HEK293 (cell line): ENCODE measurements around the gene ELOVL3.
A peak's percentile ranks its signal among the peaks of the same experiment; 100 is the strongest.

Source experiments
- FEZF1 ChIP-seq: fragments of 450-650 bp; formaldehyde crosslinking; IDR thresholded peaks from 2 replicates; pipeline ENCODE4 v1.5.1; 2016; ENCODE audit warnings: missing biosample characterization, missing genetic modification characterization
- HOXD13 ChIP-seq: sonication (generic); formaldehyde crosslinking; IDR thresholded peaks from 2 replicates; pipeline ENCODE4 v1.8.0; 2022; ENCODE audit warnings: missing genetic modification reagents, borderline replicate concordance
- KLF16 ChIP-seq: fragments of 450-650 bp; formaldehyde crosslinking; IDR thresholded peaks from 2 replicates; pipeline ENCODE4 v1.5.1; 2017; ENCODE audit warnings: missing biosample characterization, missing genetic modification characterization
- OSR2 ChIP-seq: fragments of 450-650 bp; formaldehyde crosslinking; IDR thresholded peaks from 2 replicates; pipeline ENCODE4 v1.5.1; 2016; ENCODE audit warnings: missing biosample characterization, missing genetic modification characterization
- SP2 ChIP-seq: fragments of 450-650 bp; formaldehyde crosslinking; IDR thresholded peaks from 2 replicates; pipeline ENCODE4 v1.5.1; 2016; ENCODE audit warnings: missing biosample characterization, missing genetic modification characterization
- ZBTB21 ChIP-seq: fragments of 450-650 bp; formaldehyde crosslinking; IDR thresholded peaks from 2 replicates; pipeline ENCODE4 v1.5.1; 2017; ENCODE audit warnings: missing biosample characterization, missing genetic modification characterization
- ZBTB7A ChIP-seq: fragments of 450-650 bp; formaldehyde crosslinking; IDR thresholded peaks from 2 replicates; pipeline ENCODE4 v1.5.1; 2016; ENCODE audit warnings: low read depth, missing biosample characterization, missing genetic modification characterization
- ZFP69B ChIP-seq: fragments of 450-650 bp; formaldehyde crosslinking; IDR thresholded peaks from 2 replicates; pipeline ENCODE4 v1.5.1; 2016; ENCODE audit warnings: missing biosample characterization, missing genetic modification characterization
- ZNF10 ChIP-seq: fragments of 450-650 bp; formaldehyde crosslinking; IDR thresholded peaks from 2 replicates; pipeline ENCODE4 v1.5.1; 2017; ENCODE audit warnings: missing biosample characterization, missing genetic modification characterization
- ZNF112 ChIP-seq: fragments of 450-650 bp; formaldehyde crosslinking; IDR thresholded peaks from 2 replicates; pipeline ENCODE4 v1.5.0; 2017; ENCODE audit warnings: missing biosample characterization, missing genetic modification characterization
- ZNF175 ChIP-seq: fragments of 450-650 bp; formaldehyde crosslinking; IDR thresholded peaks from 2 replicates; pipeline ENCODE4 v1.5.1; 2016; ENCODE audit warnings: missing biosample characterization, missing genetic modification characterization
- ZNF2 ChIP-seq: fragments of 450-650 bp; formaldehyde crosslinking; IDR thresholded peaks from 2 replicates; pipeline ENCODE4 v1.5.1; 2016; ENCODE audit warnings: missing biosample characterization, missing genetic modification characterization
- ZNF223 ChIP-seq: fragments of 450-650 bp; formaldehyde crosslinking; IDR thresholded peaks from 2 replicates; pipeline ENCODE4 v1.5.1; 2016; ENCODE audit warnings: missing biosample characterization, missing genetic modification characterization
- ZNF311 ChIP-seq: fragments of 450-650 bp; formaldehyde crosslinking; IDR thresholded peaks from 2 replicates; pipeline ENCODE4 v1.5.1; 2017; ENCODE audit warnings: missing biosample characterization, missing genetic modification characterization, borderline replicate concordance
- ZNF324 ChIP-seq: fragments of 450-650 bp; formaldehyde crosslinking; IDR thresholded peaks from 2 replicates; pipeline ENCODE4 v1.5.1; 2016; ENCODE audit warnings: missing biosample characterization, missing genetic modification characterization
- ZNF354C ChIP-seq: fragments of 450-650 bp; formaldehyde crosslinking; IDR thresholded peaks from 2 replicates; pipeline ENCODE4 v1.5.1; 2016; ENCODE audit warnings: missing biosample characterization, missing genetic modification characterization, low read depth, borderline replicate concordance
- ZNF37A ChIP-seq: fragments of 450-650 bp; IDR thresholded peaks from 2 replicates; pipeline ENCODE4 v1.5.1; 2018; ENCODE audit warnings: missing biosample characterization, missing genetic modification characterization
- ZNF423 ChIP-seq: fragments of 450-650 bp; formaldehyde crosslinking; IDR thresholded peaks from 2 replicates; pipeline ENCODE4 v1.5.1; 2016; ENCODE audit warnings: missing biosample characterization, missing genetic modification characterization
- ZNF433 ChIP-seq: fragments of 450-650 bp; formaldehyde crosslinking; IDR thresholded peaks from 2 replicates; pipeline ENCODE4 v1.5.1; 2016; ENCODE audit warnings: missing biosample characterization, missing genetic modification characterization, low read depth
- ZNF473 ChIP-seq: fragments of 450-650 bp; formaldehyde crosslinking; IDR thresholded peaks from 2 replicates; pipeline ENCODE4 v1.5.1; 2017; ENCODE audit warnings: missing biosample characterization, missing genetic modification characterization
- ZNF521 ChIP-seq: fragments of 450-650 bp; formaldehyde crosslinking; IDR thresholded peaks from 2 replicates; pipeline ENCODE4 v1.5.1; 2017; ENCODE audit warnings: missing biosample characterization, mild to moderate bottlenecking, missing genetic modification characterization
- ZNF549 ChIP-seq: fragments of 450-650 bp; IDR thresholded peaks from 2 replicates; pipeline ENCODE4 v1.5.1; 2018; ENCODE audit warnings: missing biosample characterization, missing genetic modification characterization, mild to moderate bottlenecking, inconsistent platforms, moderate library complexity
- ZNF555 ChIP-seq: fragments of 450-650 bp; formaldehyde crosslinking; conservative IDR thresholded peaks from 2 replicates; pipeline ENCODE4 v1.5.1; 2017; ENCODE audit warnings: missing biosample characterization, mild to moderate bottlenecking, missing genetic modification characterization, inconsistent platforms
- ZNF558 ChIP-seq: fragments of 450-650 bp; formaldehyde crosslinking; IDR thresholded peaks from 2 replicates; pipeline ENCODE4 v1.5.1; 2016; ENCODE audit warnings: missing biosample characterization, missing genetic modification characterization
- ZNF623 ChIP-seq: fragments of 450-650 bp; formaldehyde crosslinking; IDR thresholded peaks from 2 replicates; pipeline ENCODE4 v1.5.1; 2016; ENCODE audit warnings: missing biosample characterization, missing genetic modification characterization
- ZNF654 ChIP-seq: fragments of 450-650 bp; formaldehyde crosslinking; IDR thresholded peaks from 2 replicates; pipeline ENCODE4 v1.5.1; 2016; ENCODE audit warnings: low read depth, missing biosample characterization, missing genetic modification characterization
- ZNF660 ChIP-seq: fragments of 450-650 bp; IDR thresholded peaks from 2 replicates; pipeline ENCODE4 v1.5.1; 2018; ENCODE audit warnings: missing biosample characterization, mild to moderate bottlenecking, missing genetic modification characterization
- ZNF677 ChIP-seq: fragments of 450-650 bp; IDR thresholded peaks from 2 replicates; pipeline ENCODE4 v1.5.0; 2018; ENCODE audit warnings: missing biosample characterization, mild to moderate bottlenecking, missing genetic modification characterization, moderate library complexity
- ZNF777 ChIP-seq: fragments of 450-650 bp; formaldehyde crosslinking; IDR thresholded peaks from 2 replicates; pipeline ENCODE4 v1.5.1; 2017; ENCODE audit warnings: missing biosample characterization, missing genetic modification characterization, borderline replicate concordance
- ZNF792 ChIP-seq: fragments of 450-650 bp; formaldehyde crosslinking; IDR thresholded peaks from 2 replicates; pipeline ENCODE4 v1.5.1; 2016; ENCODE audit warnings: missing biosample characterization, missing genetic modification characterization
- ZSCAN30 ChIP-seq: fragments of 450-650 bp; IDR thresholded peaks from 2 replicates; pipeline ENCODE4 v1.5.1; 2018; ENCODE audit warnings: missing biosample characterization, mild to moderate bottlenecking, missing genetic modification characterization, moderate library complexity
- TF ChIP-seq, protein P1 (sequence below): fragments of 450-650 bp; formaldehyde crosslinking; IDR thresholded peaks from 2 replicates; pipeline ENCODE4 v1.5.0; 2017; ENCODE audit warnings: missing biosample characterization, missing genetic modification characterization, borderline replicate concordance
- TF ChIP-seq, protein P2 (sequence below): fragments of 450-650 bp; formaldehyde crosslinking; IDR thresholded peaks from 2 replicates; pipeline ENCODE4 v1.5.1; 2016; ENCODE audit warnings: missing biosample characterization, missing genetic modification characterization
- TF ChIP-seq, protein P3 (sequence below): fragments of 450-650 bp; formaldehyde crosslinking; IDR thresholded peaks from 2 replicates; pipeline ENCODE4; 2016; ENCODE audit warnings: missing biosample characterization, missing genetic modification characterization
- TF ChIP-seq, protein P4 (sequence below): fragments of 450-650 bp; formaldehyde crosslinking; IDR thresholded peaks from 2 replicates; pipeline ENCODE4 v1.5.1; 2016; ENCODE audit warnings: missing biosample characterization, missing genetic modification characterization

Gene ELOVL3

DNA sequence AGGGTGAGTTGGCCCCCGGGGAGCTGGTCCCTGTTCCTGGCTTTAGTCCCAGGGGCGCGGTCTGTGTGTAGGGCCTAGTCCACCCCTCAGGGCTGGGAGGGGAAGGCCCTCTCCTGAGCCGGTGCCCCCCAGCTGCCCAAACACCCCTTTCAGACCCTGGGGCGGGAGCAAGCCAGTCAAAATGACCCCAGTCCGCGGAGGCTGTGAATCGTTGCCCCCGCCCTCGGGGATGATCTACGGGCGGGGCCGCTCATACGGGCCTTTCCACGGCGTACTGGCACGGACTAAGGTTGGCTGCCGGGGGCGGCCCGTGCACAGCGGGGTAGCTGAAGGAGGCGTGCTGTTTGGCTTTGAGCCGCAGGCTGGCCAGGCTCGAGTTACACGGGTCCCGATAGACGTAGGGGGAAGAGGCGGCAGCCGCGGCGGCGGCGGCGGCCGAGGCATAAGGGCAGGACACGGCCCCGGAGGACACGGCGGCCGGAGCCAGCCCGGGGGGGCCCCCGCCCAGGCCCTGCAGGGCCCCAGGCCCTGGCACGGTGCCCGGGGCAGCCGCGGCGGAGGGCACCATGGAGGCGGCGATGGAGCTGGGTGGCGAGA lies 4.3 kb downstream of the ELOVL3 start (continued):
- no peak for TF ChIP-seq ZNF473 (tag by site-specific recombination)
- TF ChIP-seq ZNF777 (tag by site-specific recombination), result peak; percentile 81
- TF ChIP-seq ZNF324, result no peak; the same call in 1 of the 2 replicates
- no peak for TF ChIP-seq ZNF623 (tag by site-specific recombination)
- no peak for TF ChIP-seq HOXD13 (CRISPR knock-in tag)
- TF ChIP-seq ZSCAN30 (tag by site-specific recombination), result no peak; the same call in 1 of the 2 replicates
- TF ChIP-seq, protein P1, sequence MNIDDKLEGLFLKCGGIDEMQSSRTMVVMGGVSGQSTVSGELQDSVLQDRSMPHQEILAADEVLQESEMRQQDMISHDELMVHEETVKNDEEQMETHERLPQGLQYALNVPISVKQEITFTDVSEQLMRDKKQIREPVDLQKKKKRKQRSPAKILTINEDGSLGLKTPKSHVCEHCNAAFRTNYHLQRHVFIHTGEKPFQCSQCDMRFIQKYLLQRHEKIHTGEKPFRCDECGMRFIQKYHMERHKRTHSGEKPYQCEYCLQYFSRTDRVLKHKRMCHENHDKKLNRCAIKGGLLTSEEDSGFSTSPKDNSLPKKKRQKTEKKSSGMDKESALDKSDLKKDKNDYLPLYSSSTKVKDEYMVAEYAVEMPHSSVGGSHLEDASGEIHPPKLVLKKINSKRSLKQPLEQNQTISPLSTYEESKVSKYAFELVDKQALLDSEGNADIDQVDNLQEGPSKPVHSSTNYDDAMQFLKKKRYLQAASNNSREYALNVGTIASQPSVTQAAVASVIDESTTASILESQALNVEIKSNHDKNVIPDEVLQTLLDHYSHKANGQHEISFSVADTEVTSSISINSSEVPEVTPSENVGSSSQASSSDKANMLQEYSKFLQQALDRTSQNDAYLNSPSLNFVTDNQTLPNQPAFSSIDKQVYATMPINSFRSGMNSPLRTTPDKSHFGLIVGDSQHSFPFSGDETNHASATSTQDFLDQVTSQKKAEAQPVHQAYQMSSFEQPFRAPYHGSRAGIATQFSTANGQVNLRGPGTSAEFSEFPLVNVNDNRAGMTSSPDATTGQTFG (tag by site-specific recombination), result no peak
- no peak for TF ChIP-seq ZNF10 (tag by site-specific recombination)
- TF ChIP-seq, protein P2, sequence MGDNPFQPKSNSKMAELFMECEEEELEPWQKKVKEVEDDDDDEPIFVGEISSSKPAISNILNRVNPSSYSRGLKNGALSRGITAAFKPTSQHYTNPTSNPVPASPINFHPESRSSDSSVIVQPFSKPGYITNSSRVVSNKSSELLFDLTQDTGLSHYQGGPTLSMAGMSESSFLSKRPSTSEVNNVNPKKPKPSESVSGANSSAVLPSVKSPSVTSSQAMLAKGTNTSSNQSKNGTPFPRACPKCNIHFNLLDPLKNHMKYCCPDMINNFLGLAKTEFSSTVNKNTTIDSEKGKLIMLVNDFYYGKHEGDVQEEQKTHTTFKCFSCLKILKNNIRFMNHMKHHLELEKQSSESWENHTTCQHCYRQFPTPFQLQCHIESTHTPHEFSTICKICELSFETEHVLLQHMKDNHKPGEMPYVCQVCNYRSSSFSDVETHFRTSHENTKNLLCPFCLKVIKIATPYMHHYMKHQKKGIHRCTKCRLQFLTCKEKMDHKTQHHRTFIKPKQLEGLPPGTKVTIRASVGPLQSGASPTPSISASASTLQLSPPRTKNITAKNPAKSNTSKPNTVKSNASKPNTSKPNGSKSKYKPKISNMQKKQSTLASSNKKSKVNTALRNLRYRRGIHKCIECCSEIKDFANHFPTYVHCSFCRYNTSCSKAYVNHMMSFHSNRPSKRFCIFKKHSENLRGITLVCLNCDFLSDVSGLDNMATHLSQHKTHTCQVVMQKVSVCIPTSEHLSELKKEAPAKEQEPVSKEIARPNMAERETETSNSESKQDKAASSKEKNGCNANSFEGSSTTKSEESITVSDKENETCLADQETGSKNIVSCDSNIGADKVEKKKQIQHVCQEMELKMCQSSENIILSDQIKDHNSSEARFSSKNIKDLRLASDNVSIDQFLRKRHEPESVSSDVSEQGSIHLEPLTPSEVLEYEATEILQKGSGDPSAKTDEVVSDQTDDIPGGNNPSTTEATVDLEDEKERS, result no peak
- no peak for TF ChIP-seq ZNF175 (tag by site-specific recombination)
- peak; percentile 75 for TF ChIP-seq SP2
- no peak for TF ChIP-seq ZNF558 (tag by site-specific recombination)
- TF ChIP-seq ZNF555 (tag by site-specific recombination), result no peak
- no peak for TF ChIP-seq ZNF311 (tag by site-specific recombination)
- TF ChIP-seq ZNF549 (tag by site-specific recombination), result no peak
- TF ChIP-seq ZNF654, result no peak
- TF ChIP-seq, protein P3, sequence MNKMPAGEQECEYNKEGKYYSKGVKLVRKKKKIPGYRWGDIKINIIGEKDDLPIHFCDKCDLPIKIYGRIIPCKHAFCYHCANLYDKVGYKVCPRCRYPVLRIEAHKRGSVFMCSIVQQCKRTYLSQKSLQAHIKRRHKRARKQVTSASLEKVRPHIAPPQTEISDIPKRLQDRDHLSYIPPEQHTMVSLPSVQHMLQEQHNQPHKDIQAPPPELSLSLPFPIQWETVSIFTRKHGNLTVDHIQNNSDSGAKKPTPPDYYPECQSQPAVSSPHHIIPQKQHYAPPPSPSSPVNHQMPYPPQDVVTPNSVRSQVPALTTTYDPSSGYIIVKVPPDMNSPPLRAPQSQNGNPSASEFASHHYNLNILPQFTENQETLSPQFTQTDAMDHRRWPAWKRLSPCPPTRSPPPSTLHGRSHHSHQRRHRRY (tag by site-specific recombination), result no peak
- peak; percentile 18; the same call in 1 of the 2 replicates for TF ChIP-seq KLF16 (tag by site-specific recombination)
- TF ChIP-seq ZNF660 (tag by site-specific recombination), result peak; percentile 70; the same call in 1 of the 2 replicates
- peak; percentile 47; the same call in 1 of the 2 replicates for TF ChIP-seq OSR2 (tag by site-specific recombination)
- TF ChIP-seq ZNF792 (tag by site-specific recombination), result no peak
- peak; percentile 68; the same call in 1 of the 2 replicates for TF ChIP-seq ZNF423 (tag by site-specific recombination)
- no peak for TF ChIP-seq ZNF2 (tag by site-specific recombination)
- TF ChIP-seq ZFP69B (tag by site-specific recombination), result peak; percentile 21; the same call in 1 of the 2 replicates
- TF ChIP-seq ZNF354C (tag by site-specific recombination), result no peak
- TF ChIP-seq FEZF1, result no peak; the same call in 1 of the 2 replicates
- no peak for TF ChIP-seq ZNF112 (tag by site-specific recombination)
- TF ChIP-seq, protein P4, sequence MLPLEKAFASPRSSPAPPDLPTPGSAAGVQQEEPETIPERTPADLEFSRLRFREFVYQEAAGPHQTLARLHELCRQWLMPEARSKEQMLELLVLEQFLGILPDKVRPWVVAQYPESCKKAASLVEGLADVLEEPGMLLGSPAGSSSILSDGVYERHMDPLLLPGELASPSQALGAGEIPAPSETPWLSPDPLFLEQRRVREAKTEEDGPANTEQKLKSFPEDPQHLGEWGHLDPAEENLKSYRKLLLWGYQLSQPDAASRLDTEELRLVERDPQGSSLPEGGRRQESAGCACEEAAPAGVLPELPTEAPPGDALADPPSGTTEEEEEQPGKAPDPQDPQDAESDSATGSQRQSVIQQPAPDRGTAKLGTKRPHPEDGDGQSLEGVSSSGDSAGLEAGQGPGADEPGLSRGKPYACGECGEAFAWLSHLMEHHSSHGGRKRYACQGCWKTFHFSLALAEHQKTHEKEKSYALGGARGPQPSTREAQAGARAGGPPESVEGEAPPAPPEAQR (tag by site-specific recombination), result no peak
- no peak for TF ChIP-seq ZNF521 (tag by site-specific recombination)
- TF ChIP-seq ZNF37A, result no peak
- TF ChIP-seq ZNF677, result peak; percentile 41; the same call in 1 of the 2 replicates
- TF ChIP-seq ZNF433 (tag by site-specific recombination), result no peak
- 0 out of 2 replicates have a peak, but pooled peaks have one; percentile 4 for TF ChIP-seq ZBTB21 (tag by site-specific recombination)
- TF ChIP-seq ZBTB7A, result peak; percentile 95
- TF ChIP-seq ZNF223 (tag by site-specific recombination), result no peak
